IMR-90 (cell line): Measurements from ENCODE around the gene FMN2. TPM values are rescaled to one million over a fixed set of nuclear protein-coding genes. Genes with fewer than 3 reads are reported as not detected.

Experiments used
- ATAC-seq: fragments of 200-7000 bp; cut with Tn5 transposase; 2 replicates; pipeline ENCODE4 v1.9.1; 2020; ENCODE audit warnings: low read depth, mild to moderate bottlenecking, moderate library complexity
- BruUV-seq: library from RNA; stranded (reverse); fragments of 400-500 nt; replicated peaks from 2 replicates; lab custom pipeline; 2021; lab: Mats Ljungman, UMichigan
- CTCF ChIA-PET: fragments of 300-600 bp; formaldehyde crosslinking; extraction: SDS; loops from one replicate; lab custom pipeline; 2021; ENCODE audit warnings: antibody characterized with exemption; lab: Yijun Ruan, JAX
- POLR2A ChIA-PET: fragments of 300-600 bp; sonication (Branson Sonifier 250); formaldehyde crosslinking; loops from one replicate; lab custom pipeline; 2022; ENCODE audit warnings: antibody characterized with exemption; ENCODE audit not compliant: unreplicated experiment; lab: Charles Lee
- DNase-seq: peaks from one replicate; pipeline ENCODE4 v3.0.0; 2013
- H2AFZ ChIP-seq: replicated peaks from 2 replicates; pipeline ENCODE3; 2013; ENCODE audit warnings: low read length, mild to moderate bottlenecking; ENCODE audit not compliant: poor library complexity
- H2AK5ac ChIP-seq: 2 replicates; pipeline ENCODE4 v1.6.1; 2013; ENCODE audit warnings: low read depth, low read length, inconsistent platforms
- H2AK9ac ChIP-seq: replicated peaks from 2 replicates; pipeline ENCODE3; 2013; ENCODE audit warnings: mild to moderate bottlenecking, low read depth, low read length, moderate library complexity; ENCODE audit not compliant: poor library complexity
- H2BK120ac ChIP-seq: 2 replicates; pipeline ENCODE4 v1.6.1; 2013; ENCODE audit warnings: low read depth, low read length, inconsistent platforms
- H2BK15ac ChIP-seq: 3 replicates; pipeline ENCODE4 v1.6.1; 2013; ENCODE audit warnings: low read depth, low read length, inconsistent platforms
- H2BK20ac ChIP-seq: 2 replicates; pipeline ENCODE4 v1.6.1; 2013; ENCODE audit warnings: low read depth, mild to moderate bottlenecking, inconsistent platforms, low read length, moderate library complexity
- H2BK5ac ChIP-seq: 2 replicates; pipeline ENCODE4 v1.6.1; 2013; ENCODE audit warnings: mild to moderate bottlenecking, low read depth, low read length, inconsistent platforms; ENCODE audit not compliant: poor library complexity, severe bottlenecking
- H3K14ac ChIP-seq: replicated peaks from 2 replicates; pipeline ENCODE4 v1.6.1; 2013; ENCODE audit warnings: low read depth, low read length, inconsistent platforms
- H3K18ac ChIP-seq: 2 replicates; pipeline ENCODE4 v1.6.1; 2013; ENCODE audit warnings: low read depth, low read length, control low read depth
- H3K23ac ChIP-seq: 2 replicates; pipeline ENCODE4 v1.6.1; 2013; ENCODE audit warnings: low read depth, low read length, inconsistent platforms
- H3K27ac ChIP-seq: 2 replicates; pipeline ENCODE4 v1.5.1; 2013; ENCODE audit warnings: mild to moderate bottlenecking, control low read depth, low read length; ENCODE audit not compliant: insufficient read depth
- H3K27me3 ChIP-seq: 2 replicates; pipeline ENCODE4 v1.6.1; 2013; ENCODE audit warnings: low read length; ENCODE audit not compliant: control insufficient read depth, insufficient read depth
- H3K36me3 ChIP-seq: 2 replicates; pipeline ENCODE4 v1.6.1; 2013; ENCODE audit warnings: low read length, mixed read lengths; ENCODE audit not compliant: control insufficient read depth, insufficient read depth
- H3K4ac ChIP-seq: 2 replicates; pipeline ENCODE4 v1.6.1; 2013; ENCODE audit warnings: low read depth, low read length, inconsistent platforms
- H3K4me1 ChIP-seq: 2 replicates; pipeline ENCODE4 v1.6.1; 2013; ENCODE audit warnings: low read length, mixed read lengths; ENCODE audit not compliant: control insufficient read depth, insufficient read depth
- H3K4me2 ChIP-seq: 2 replicates; pipeline ENCODE4 v1.6.1; 2013; ENCODE audit warnings: low read depth, mild to moderate bottlenecking, control low read depth, low read length, moderate library complexity
- H3K4me3 ChIP-seq: 2 replicates; pipeline ENCODE4 v1.5.1; 2013; ENCODE audit warnings: low read depth, mild to moderate bottlenecking, control low read depth, low read length, moderate library complexity; ENCODE audit not compliant: insufficient read depth
- H3K56ac ChIP-seq: 2 replicates; pipeline ENCODE4 v1.6.1; 2013; ENCODE audit warnings: low read length, inconsistent platforms; ENCODE audit not compliant: insufficient read depth; ENCODE audit errors: extremely low read depth
- H3K79me1 ChIP-seq, 2 experiments: 2 replicates each; pipeline ENCODE4 v1.6.1; 2013; ENCODE audit warnings: low read length in 2 of 2, inconsistent platforms in 1 of 2, low read depth in 1 of 2
- H3K9ac ChIP-seq: 2 replicates; pipeline ENCODE4 v1.6.1; 2013; ENCODE audit warnings: low read depth, low read length, control low read depth
- H3K9me1 ChIP-seq: 2 replicates; pipeline ENCODE4 v1.6.1; 2013; ENCODE audit warnings: low read length, inconsistent platforms; ENCODE audit not compliant: insufficient read depth
- H3K9me3 ChIP-seq: 2 replicates; pipeline ENCODE4 v1.6.1; 2013; ENCODE audit warnings: low read length; ENCODE audit not compliant: control insufficient read depth, insufficient read depth
- H4K20me1 ChIP-seq: 2 replicates; pipeline ENCODE4 v1.6.1; 2013; ENCODE audit warnings: low read length, inconsistent platforms; ENCODE audit not compliant: insufficient read depth
- H4K5ac ChIP-seq: 2 replicates; pipeline ENCODE4 v1.6.1; 2013; ENCODE audit warnings: mild to moderate bottlenecking, low read depth, low read length, control low read depth
- H4K8ac ChIP-seq, 2 experiments: 2 replicates each; pipeline ENCODE4 v1.6.1; 2013; ENCODE audit warnings: low read depth in 2 of 2, low read length in 2 of 2, control low read depth in 1 of 2, inconsistent platforms in 1 of 2
- H4K91ac ChIP-seq: 2 replicates; pipeline ENCODE4 v1.6.1; 2013; ENCODE audit warnings: low read depth, low read length, inconsistent platforms; ENCODE audit not compliant: insufficient read depth
- BHLHE40 ChIP-seq: fragments of 150-350 bp; IDR thresholded peaks from 2 replicates; pipeline ENCODE4 v1.6.1; 2016; ENCODE audit warnings: mild to moderate bottlenecking, low read depth, low read length
- CTCF ChIP-seq: conservative IDR thresholded peaks from 2 replicates; pipeline ENCODE4 v1.5.1; 2012; ENCODE audit warnings: mild to moderate bottlenecking, low read depth, low read length, improper control_type of control experiment
- MAFK ChIP-seq: IDR thresholded peaks from 2 replicates; pipeline ENCODE4 v1.6.1; 2012; ENCODE audit warnings: low read depth, low read length, improper control_type of control experiment
- NFE2L2 ChIP-seq: fragments of 150-350 bp; IDR thresholded peaks from 2 replicates; pipeline ENCODE4 v1.6.1; 2016; ENCODE audit warnings: low read depth, mild to moderate bottlenecking, low read length
- RAD21 ChIP-seq: IDR thresholded peaks from 2 replicates; pipeline ENCODE4 v1.6.1; 2012; ENCODE audit warnings: low read length, improper control_type of control experiment
- RCOR1 ChIP-seq: IDR thresholded peaks from 2 replicates; pipeline ENCODE4 v1.6.1; 2012; ENCODE audit warnings: mild to moderate bottlenecking, low read length, improper control_type of control experiment; ENCODE audit not compliant: insufficient replicate concordance
- RFX5 ChIP-seq: IDR thresholded peaks from 2 replicates; pipeline ENCODE4 v1.8.0; 2012; ENCODE audit warnings: low read depth, mild to moderate bottlenecking, low read length, moderate library complexity
- SMC3 ChIP-seq: fragments of 150-350 bp; IDR thresholded peaks from 2 replicates; pipeline ENCODE4 v1.6.1; 2016; ENCODE audit warnings: low read depth, mild to moderate bottlenecking, antibody characterized with exemption, low read length, moderate library complexity
- WGBS, 2 experiments: methylation state at CpG; one replicate each; pipeline versions ENCODE4 v1.1.5 to v1.1.7; 2013; ENCODE audit warnings: missing lambda C conversion rate in 2 of 2; ENCODE audit not compliant: insufficient read length in 1 of 2; ENCODE audit errors: extremely low coverage in 2 of 2; 5-methylcytosine and 5-hydroxymethylcytosine counted together
- dilution Hi-C: fragments of 300-500 bp; cut with HindIII; formaldehyde crosslinking; loops from one replicate; pipeline ENCODE4 v1.14.3; 2018; ENCODE audit warnings: low sequenced_read_pairs; ENCODE audit not compliant: unreplicated experiment
- in situ Hi-C: fragments of 300-500 bp; cut with MboI; formaldehyde crosslinking; loops from 3 replicates; pipeline ENCODE4 v1.14.3; 2019; ENCODE audit warnings: low sequenced_read_pairs, inconsistent platforms, mixed read lengths
- intact Hi-C: fragments of 100-400 bp; cut with micrococcal nuclease; formaldehyde crosslinking; loops from 2 replicates; pipeline ENCODE4 v1.10.0; 2022
- polyA plus RNA-seq, 3 experiments: library from polyadenylated mRNA; depleted of rRNA; stranded (reverse); fragments of >200 nt; gene quantifications; 2 replicates each; pipeline ENCODE4 v1.2.3, GENCODE V29; 2012; ENCODE audit warnings: low replicate concordance in 1 of 3
- total RNA-seq: library from RNA; depleted of rRNA; stranded (reverse); fragments of >200 nt; gene quantifications from 2 replicates; pipeline ENCODE4 v1.2.3, GENCODE V29; 2012

The FMN2 gene
- total and polyA plus RNA-seq, 2 of the 4 experiments (the other 2 are of a cell fraction), result 29.0 to 35.8 TPM

DNA sequence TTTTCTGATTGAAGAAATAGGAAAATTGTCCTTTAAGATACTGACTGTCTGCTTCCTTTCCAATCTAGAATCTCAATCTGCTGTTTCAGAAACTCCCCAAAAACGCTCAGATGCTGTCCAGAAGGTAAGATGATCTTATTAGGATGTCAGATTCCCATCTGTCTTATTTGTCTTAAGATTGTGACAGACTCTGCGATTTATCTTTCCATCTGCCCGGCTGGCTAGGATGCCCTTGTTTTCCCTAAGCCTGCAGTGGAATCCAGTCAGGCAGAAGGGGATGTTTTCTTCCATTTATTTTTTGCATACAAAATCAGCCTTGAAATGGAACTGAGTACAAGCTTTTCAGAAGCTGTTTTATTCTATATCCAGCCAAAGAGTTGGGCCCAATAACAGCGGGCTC is 96.5 kb downstream of the FMN2 start:
- TF ChIP-seq MAFK (no peak), BHLHE40 (no peak), NFE2L2 (no peak), RCOR1 (no peak), CTCF (no peak), RFX5 (no peak), SMC3 (no peak), RAD21 (no peak)
- POLR2A ChIA-PET, result no interaction called here
- no peak overlapping the region for H4K8ac ChIP-seq

More for the DNA sequence above, 96.5 kb downstream of the FMN2 start:
- no peaks in the 10 kb centered on the region for H3K9me3 ChIP-seq
- no peak overlapping the region for H2BK5ac ChIP-seq
- H3K56ac ChIP-seq, result no peak overlapping the region
- peaks cover 2 to 10% of the 10 kb centered on the region in 2 experiments; a peak in 3 of 4 replicates for H3K79me1 ChIP-seq
- H3K9ac ChIP-seq, result no peak overlapping the region
- BruUV-seq, result no TSS peak
- H2BK120ac ChIP-seq, result no peak overlapping the region
- dilution Hi-C loops (loop anchor here (25.0 kb wide), 1 partner anchor 151 kb away; no protein-coding TSS in a partner anchor), intact Hi-C loops (loop anchor here (5.0 kb wide), 1 partner anchor 96 kb away; the partner anchor contains the start of gene FMN2), in situ Hi-C loops (loop anchor here (5.0 to 25.0 kb wide), 3 partner anchors 161 to 1324 kb away; partner anchors contain the start of gene FH)
- H2AFZ ChIP-seq, result no peak overlapping the region
- DNase-seq (no peak), ATAC-seq (no peak)
- no peak overlapping the region for H3K27ac ChIP-seq
- WGBS, 2 experiments, result 80% methylated on average over 1 of the region's 4 CpGs; no CpG with 5 or more reads in 1 of the 2 experiments
- H2BK15ac ChIP-seq, result no peak overlapping the region
- H2AK5ac ChIP-seq, result no peak overlapping the region
- no peak overlapping the region for H2AK9ac ChIP-seq
- no peak overlapping the region for H3K4me3 ChIP-seq
- H3K18ac ChIP-seq, result no peak overlapping the region
- CTCF ChIA-PET, result interaction anchor here (1.1 to 2.2 kb wide), 5 partner anchors 88 to 504 kb away, joined by 3 to 14 read pairs (median 3); no protein-coding TSS in a partner anchor
- no peak overlapping the region for H3K14ac ChIP-seq
- H3K4me2 ChIP-seq, result no peak overlapping the region
- no peaks in the 10 kb centered on the region for H4K20me1 ChIP-seq
- H3K23ac ChIP-seq, result no peak overlapping the region
- no peaks in the 10 kb centered on the region for H3K9me1 ChIP-seq
- H3K27me3 ChIP-seq, result no peaks in the 10 kb centered on the region; the same call in 1 of the 2 replicates
- no peaks in the 10 kb centered on the region for H3K4me1 ChIP-seq
- H4K5ac ChIP-seq, result no peak overlapping the region
- H3K36me3 ChIP-seq, result no peaks in the 10 kb centered on the region
- H3K4ac ChIP-seq, result no peak overlapping the region
- H4K91ac ChIP-seq, result no peak overlapping the region
- H2BK20ac ChIP-seq, result no peak overlapping the region
